Umbilical cord (tissue), 2 donors: ENCODE results near the gene DNAH17. TPM values are rescaled to one million over a fixed set of nuclear protein-coding genes. Genes with fewer than 3 reads are reported as not detected.

Source experiments
- DNase-seq: peaks from one replicate; pipeline ENCODE4 v3.0.0-alpha.2; 2015; ENCODE audit warnings: low spot score
- total RNA-seq: library from RNA; depleted of rRNA; stranded (reverse); fragments of >200 nt; gene quantifications from one replicate; pipeline ENCODE4 v1.2.3, GENCODE V29; 2014; ENCODE audit warnings: low replicate concordance; ENCODE audit not compliant: insufficient read depth

Gene DNAH17
- total RNA-seq, 1 donor from 2014 or later: not detected

DNA sequence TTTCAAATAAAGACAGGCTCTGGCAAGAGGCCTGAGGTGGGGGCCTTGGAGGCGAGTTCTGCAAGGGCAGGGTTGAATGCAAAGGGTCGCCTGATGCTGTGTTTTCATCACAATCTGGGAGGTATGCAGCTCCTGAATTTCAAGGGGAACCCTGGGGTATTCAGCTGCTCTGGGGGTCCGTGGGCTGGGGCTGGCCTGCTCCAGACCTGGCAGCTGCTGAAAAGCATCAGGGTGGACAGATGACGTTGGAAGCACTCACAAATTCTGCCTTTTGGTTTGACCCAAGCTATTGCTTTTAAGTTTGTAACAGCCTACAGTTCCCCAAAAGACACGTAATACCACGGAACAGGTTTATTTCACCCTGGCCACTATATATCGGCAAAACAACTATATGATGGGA, 1.3 kb downstream of the DNAH17 start:
- DNase-seq: no peak

DNA sequence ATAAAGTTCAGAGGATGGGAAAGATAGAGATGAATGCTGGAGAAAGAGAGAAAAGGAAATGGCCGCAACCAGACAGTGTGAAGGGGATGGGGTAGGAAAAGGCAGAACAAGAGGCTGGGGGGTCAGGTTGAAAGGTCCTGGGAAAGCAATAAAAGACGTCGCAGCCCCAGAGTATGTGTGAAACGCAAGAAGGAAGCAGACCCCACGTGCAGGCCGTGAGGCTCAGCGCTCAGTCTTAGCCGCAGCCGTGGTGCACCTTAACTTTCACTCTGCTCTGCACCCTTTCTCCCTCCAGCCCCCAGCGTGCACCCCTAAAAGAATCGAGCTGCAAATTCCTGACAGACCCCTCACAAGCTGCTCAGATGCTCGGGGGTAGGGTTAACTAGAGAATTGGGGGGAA, 1.9 kb downstream of the DNAH17 start:
- DNase-seq: no peak

DNA sequence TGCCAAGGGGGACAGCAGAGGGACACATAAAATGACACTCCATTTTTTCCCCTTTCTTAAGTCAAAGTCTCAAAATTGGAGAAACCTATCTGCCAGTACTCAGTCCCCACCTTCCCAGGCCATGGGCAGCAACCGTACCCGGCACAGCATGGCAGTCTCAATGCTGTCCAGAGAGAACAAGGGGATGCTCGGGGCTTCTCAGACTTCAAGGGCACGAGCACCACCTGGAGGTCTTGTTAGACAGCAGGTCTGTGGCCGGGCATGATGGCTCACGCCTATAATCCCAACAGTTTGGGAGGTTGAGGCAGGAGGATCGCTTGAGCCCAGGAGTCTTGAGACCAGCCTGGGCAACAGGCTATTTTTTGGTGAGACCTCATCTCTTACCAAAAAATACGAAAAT, 3.2 kb downstream of the DNAH17 start:
- DNase-seq: no peak

DNA sequence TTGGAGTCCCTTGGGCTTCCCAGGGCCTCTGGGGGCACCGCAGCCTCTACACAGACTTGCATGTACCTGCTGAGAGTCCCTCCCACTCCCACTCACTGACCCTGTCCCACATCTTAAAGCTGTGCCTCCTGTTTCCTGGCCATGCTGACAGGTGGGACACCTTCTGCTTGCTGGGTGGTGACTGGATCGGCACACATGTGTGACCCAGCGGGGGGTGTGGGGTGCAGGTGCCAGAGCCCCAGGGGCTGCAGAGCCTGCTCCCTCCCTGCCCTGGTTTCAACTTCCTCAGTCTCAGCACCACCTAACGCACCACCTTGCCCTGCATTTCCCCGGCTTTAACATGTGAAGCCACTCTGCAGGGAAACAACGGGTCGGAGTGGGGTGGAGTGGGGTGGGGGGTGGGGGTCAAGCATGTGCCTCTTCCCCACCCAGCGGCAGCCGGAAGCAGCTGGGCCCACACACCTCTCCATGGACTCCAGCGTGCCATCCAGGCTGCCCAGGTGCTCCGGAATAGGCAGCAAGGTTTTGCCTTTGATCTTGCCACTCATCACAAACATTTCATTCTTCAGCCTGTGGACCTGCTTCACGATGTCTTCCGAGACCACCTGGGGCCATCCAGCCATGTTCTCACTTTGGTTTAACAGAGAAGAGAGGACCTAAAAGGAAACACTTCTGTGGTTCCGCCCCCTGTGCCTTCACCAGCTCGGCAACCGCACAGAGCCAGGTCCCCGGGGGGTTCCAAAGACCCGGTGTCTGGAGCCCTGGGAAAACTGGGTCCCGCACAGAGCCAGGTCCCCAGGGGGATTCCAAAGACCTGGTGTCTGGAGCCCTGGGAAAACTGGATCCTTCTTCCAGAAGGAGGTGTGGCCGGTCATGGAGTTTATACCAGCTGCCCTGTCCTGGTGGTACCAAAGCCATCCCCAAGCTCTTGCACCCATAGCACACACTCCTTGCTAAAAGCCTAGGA, 4.7 kb downstream of the DNAH17 start:
- DNase-seq: no peak

DNA sequence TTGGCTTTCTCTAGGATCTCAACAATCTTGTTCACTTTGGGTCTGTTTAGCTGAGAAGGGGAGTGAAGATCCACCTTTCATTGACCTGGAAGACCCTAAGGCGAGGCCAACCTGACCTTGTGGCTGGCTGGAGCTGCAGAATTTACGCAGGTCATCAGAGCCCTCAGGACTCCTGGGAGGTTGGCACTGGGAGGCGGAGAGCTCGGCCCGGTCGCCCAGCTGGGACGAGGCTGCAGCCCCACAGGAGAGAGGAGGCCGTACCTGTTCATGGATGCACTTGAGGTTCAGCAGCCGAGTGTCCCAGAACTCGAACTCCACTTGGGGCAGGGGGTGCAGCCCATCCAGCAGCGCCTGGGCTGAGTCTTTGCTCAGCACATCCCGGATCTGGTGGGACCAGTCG, 5.9 kb downstream of the DNAH17 start:
- no peak for DNase-seq

DNA sequence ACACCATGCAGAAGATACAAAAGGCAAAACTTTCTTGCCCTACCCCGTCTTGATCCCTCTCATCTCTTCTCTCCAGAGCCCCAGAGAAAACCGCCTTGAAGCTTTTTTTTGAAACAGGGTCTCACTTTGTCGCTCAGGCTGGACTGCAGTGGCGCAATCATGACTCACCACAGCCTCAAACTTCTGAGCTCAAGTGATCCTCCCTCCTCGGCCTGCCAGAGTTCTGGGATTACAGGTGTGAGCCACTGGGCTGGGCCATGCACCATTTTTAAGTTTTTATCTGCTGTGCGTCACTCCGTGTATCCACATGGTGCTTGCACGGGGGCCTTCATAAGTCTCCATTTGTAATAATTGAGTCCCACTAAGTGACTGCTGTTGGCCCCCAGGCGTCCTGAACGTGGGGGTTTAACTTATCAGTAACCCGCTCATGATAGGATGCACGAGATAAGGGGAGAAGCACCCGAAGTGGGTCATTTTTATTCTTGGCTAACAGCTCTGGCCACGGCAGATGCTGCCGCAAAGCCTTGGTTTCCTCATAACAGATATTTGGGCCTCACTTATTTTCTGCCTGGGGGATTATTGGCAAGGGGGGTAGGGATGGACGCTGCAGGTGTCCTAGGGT, 8.6 kb downstream of the DNAH17 start:
- peak; percentile 88 for DNase-seq

GRCh38 chr17:78567991-78568390, 9.2 kb downstream of the DNAH17 start:
- peak; percentile 15 for DNase-seq

GRCh38 chr17:78566947-78567346, 10.2 kb downstream of the DNAH17 start:
- DNase-seq: no peak

GRCh38 chr17:78563189-78564145, 13.7 kb downstream of the DNAH17 start:
- no peak for DNase-seq

DNA sequence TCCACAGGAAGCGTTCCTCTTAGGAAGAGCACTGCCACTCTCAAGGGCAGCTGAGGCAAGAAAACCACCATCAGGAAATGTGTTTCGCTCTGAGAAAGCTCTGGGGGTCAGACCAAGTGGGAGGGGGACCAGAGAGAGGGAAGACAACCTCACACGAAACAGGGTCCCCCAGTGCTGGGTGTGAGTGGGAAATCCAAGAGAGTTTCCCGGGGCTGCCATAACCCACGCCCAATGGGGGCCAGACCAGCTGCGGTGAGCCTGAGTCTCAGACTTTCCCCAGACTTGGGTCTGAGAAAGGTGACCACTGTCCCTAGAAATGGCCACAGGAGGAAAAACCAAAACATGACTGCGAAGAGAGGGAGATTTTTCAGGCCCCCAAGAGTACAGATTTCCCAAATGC, 14.5 kb downstream of the DNAH17 start:
- DNase-seq: no peak

DNA sequence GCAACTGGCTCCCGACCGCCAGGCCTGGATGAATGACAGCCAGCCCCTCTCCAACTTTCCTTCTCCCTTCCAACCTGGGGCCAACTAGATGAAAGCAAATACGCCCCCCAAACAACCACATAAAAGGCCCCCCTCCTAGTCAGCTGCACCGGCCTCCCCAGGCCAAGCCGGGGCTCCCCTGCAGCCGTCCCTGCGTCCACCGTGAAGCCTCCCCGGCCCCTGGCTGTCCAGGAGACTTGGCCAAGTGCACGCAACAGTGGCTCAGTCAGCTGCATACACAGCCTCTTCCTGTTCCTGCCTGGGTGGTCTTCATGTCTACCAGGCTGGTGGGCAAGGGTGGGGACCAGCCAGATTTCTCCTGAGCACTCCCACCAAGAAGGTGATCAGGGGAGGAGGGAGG, 16.0 kb downstream of the DNAH17 start:
- DNase-seq: no peak

GRCh38 chr17:78560731-78561130, 16.5 kb downstream of the DNAH17 start:
- no peak for DNase-seq

DNA sequence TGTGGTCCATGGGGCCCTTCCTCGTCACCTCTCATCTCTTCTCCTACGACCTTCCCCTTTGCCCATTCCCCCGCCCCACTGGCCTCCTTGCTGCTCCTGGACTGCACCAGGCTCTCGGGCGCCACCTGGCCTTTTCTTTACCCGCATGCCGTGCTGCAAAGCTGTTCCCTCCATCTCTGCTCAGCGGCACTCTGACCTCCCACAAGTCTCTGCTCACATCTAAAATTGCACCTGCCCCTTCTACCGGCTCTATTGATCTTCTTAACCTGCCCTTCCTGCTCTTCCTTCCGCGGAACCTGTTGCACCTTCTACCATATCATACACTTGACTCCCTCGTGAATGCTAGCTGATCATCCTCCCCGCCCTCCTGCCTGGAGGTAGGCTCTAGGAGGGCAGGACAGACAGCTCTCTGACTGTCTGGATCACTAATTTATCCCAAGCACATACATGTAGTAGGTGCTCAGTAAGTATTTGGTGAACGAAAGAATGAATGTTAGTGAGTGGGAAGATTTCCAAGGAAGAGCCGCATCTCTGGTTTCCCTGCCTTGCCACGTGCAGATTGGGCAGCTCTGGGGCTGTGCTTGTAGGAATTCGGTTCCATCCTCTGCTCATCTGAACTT, 17.3 kb downstream of the DNAH17 start:
- no peak for DNase-seq

- no peak for DNase-seq
Observed at GRCh38 chr17:78558989-78559388, 18.2 kb downstream of the DNAH17 start.

DNA sequence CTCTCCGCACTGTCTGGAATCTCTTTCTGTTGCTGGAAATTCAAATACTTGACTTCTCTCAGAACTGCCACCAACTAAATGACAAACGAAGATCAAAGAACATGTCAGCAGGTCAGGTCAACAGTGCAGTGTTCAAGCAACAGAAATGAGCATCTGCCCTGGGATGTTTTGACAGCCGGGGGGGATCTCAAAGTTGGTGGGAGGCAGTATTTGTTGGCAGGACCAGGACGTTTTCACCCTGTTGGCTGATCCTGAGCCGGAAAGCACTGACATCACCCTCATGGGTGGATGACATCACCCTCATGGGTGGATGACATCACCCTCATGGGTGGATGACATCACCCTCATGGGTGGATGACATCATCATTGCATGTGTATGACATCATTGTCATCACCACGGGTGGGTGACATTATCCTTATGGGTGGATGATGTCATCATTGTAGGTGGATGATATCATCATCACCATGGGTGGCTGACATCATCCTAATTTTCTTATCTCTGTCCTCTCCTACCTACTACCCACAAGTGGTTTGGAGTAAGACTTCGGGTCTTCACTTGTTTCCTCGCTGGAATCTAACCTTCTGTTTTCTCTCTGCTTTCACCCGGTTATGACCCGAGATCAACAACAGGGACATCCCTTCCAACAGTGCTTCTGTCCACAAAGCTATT, 18.9 kb downstream of the DNAH17 start:
- DNase-seq: no peak

GRCh38 chr17:78557598-78558039, 19.6 kb downstream of the DNAH17 start:
- DNase-seq: no peak

DNA sequence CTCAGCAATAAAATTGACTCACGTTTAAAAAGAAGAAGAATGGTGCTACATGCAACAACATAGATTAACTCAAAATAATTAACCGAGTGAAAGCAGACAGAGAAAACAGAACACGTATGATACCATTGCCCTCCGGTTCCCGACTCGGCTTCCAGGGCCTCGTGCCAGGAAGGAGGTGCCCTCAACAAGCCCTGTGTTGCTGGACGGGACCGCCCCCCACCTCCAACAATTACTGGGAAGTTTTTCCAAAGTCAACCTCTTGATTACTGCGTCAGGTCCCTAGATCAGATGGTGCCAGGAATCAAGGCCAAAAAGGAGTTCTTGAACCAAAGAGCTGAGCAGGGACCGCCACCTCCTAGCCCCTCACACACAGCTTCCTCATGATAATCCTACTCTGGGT, 20.4 kb downstream of the DNAH17 start:
- DNase-seq: no peak

DNA sequence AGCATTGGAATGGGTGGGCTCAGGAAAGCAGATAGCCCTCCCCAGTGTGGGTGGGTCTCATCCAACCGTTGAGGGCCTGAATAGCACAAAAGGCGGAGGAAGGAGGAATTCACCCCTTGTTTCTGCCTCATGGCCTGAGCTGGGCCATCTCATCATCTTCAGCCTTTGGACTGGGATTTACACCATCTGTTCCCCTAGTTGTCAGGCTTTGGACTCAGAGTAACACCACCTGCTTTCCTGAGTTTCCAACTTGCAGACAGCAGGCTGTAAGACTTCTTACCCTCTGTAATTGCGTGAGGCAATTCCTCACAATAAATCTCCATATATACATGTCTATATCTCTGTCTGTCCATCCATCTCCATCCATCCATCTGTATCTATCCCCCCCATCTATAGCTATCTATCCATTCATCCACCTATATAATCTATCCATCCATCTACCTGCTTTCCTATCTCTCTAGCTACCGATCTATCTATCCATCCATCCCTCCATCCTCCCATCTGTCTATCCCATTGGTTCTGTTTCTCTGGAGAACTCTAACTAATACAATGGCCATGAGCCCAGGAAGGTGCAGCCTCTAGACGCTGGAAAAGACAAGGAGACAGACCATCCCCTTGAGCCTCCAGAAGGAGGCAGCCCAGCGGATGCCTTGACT, 21.3 kb downstream of the DNAH17 start:
- DNase-seq: no peak

DNA sequence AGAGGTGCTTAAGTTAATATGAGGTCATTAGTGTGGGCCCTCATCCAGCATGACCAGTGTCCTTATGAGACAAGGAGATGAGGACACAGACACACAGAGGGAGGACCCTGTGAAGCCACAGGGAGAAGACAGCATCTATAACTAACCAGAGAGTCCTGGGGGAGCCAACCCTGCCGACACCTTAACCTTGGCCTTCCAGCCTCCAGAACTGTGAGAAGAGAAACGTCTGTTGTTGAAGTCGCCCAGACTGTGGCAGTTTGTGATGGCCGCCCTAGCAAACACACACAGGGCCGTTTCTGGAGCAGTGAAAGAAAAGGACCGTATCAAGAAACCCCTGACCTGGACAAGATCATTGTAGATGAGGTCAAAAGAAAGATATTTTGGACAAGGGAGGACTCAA, 26.7 kb downstream of the DNAH17 start:
- no peak for DNase-seq

- no peak for DNase-seq
Observed at GRCh38 chr17:78548725-78549124, 28.5 kb downstream of the DNAH17 start.
